Neuronal stem cell (in vitro differentiated cells): ENCODE results near the gene CD99.
A peak's percentile ranks its signal among the peaks of the same experiment; 100 is the strongest.

Experiments used
- DNase-seq: peaks from one replicate; pipeline ENCODE4 v3.0.0-alpha.2; 2013; ENCODE audit warnings: low spot score
- H2AFZ ChIP-seq: one replicate; pipeline ENCODE4 v1.6.1; 2013; ENCODE audit warnings: mild to moderate bottlenecking, low read length, inconsistent platforms
- H2AK5ac ChIP-seq: 2 replicates; pipeline ENCODE4 v1.6.1; 2013; ENCODE audit warnings: low read depth, mild to moderate bottlenecking, inconsistent platforms, low read length, moderate library complexity, mixed read lengths
- H2BK120ac ChIP-seq: 2 replicates; pipeline ENCODE4 v1.6.1; 2013; ENCODE audit warnings: low read depth, mild to moderate bottlenecking, inconsistent platforms, low read length, moderate library complexity, mixed read lengths
- H2BK12ac ChIP-seq: one replicate; pipeline ENCODE4 v1.6.1; 2013; ENCODE audit warnings: low read length, inconsistent platforms
- H2BK15ac ChIP-seq: 2 replicates; pipeline ENCODE4 v1.6.1; 2013; ENCODE audit warnings: mild to moderate bottlenecking, low read length, inconsistent platforms, mixed read lengths
- H2BK5ac ChIP-seq: one replicate; pipeline ENCODE4 v1.6.1; 2013; ENCODE audit warnings: inconsistent platforms, mild to moderate bottlenecking, low read length, moderate library complexity
- H3K14ac ChIP-seq: one replicate; pipeline ENCODE4 v1.6.1; 2013; ENCODE audit warnings: low read length, inconsistent platforms
- H3K18ac ChIP-seq: 2 replicates; pipeline ENCODE4 v1.6.1; 2013; ENCODE audit warnings: low read length, inconsistent platforms
- H3K23ac ChIP-seq: 2 replicates; pipeline ENCODE4 v1.6.1; 2013; ENCODE audit warnings: low read depth, mild to moderate bottlenecking, mixed read lengths, low read length, inconsistent platforms; ENCODE audit not compliant: poor library complexity
- H3K27ac ChIP-seq: replicated peaks from 3 replicates; pipeline ENCODE4 v1.5.1; 2013; ENCODE audit warnings: low read length, inconsistent platforms
- H3K27me3 ChIP-seq, 3 experiments: 2 replicates each; pipeline ENCODE4 v1.6.1; 2013; ENCODE audit warnings: low read length in 3 of 3, mild to moderate bottlenecking in 2 of 3, inconsistent platforms in 1 of 3, low read depth in 1 of 3, mixed read lengths in 1 of 3, moderate library complexity in 1 of 3; ENCODE audit not compliant: control insufficient read depth in 3 of 3, insufficient read depth in 3 of 3
- H3K36me3 ChIP-seq, 2 donors: replicated peaks in 1 of 2; 2 replicates each; pipeline ENCODE4 v1.6.1; 2013; ENCODE audit warnings: low read length in 2 of 2; ENCODE audit not compliant: control insufficient read depth in 2 of 2, insufficient read depth in 2 of 2
- H3K4ac ChIP-seq: 2 replicates; pipeline ENCODE4 v1.6.1; 2013; ENCODE audit warnings: inconsistent platforms, mild to moderate bottlenecking, low read length, moderate library complexity
- H3K4me1 ChIP-seq, 2 donors: 1 replicate in 1 of 2; 2 replicates in 1 of 2; pipeline ENCODE4 v1.6.1; 2013; ENCODE audit warnings: low read length in 2 of 2, low read depth in 1 of 2; ENCODE audit not compliant: control insufficient read depth in 2 of 2, insufficient read depth in 1 of 2
- H3K4me2 ChIP-seq: one replicate; pipeline ENCODE4 v1.6.1; 2013; ENCODE audit warnings: mild to moderate bottlenecking, low read length, inconsistent platforms; ENCODE audit not compliant: insufficient read depth, poor library complexity, severe bottlenecking
- H3K4me3 ChIP-seq, 2 donors: 2 replicates each; pipeline ENCODE4 v1.5.1; 2013; ENCODE audit warnings: low read length in 2 of 2, mild to moderate bottlenecking in 2 of 2, inconsistent platforms in 1 of 2, moderate library complexity in 1 of 2
- H3K79me1 ChIP-seq: one replicate; pipeline ENCODE4 v1.6.1; 2013; ENCODE audit warnings: low read depth, mild to moderate bottlenecking, inconsistent platforms, low read length, moderate library complexity
- H3K9ac ChIP-seq: one replicate; pipeline ENCODE4 v1.6.1; 2013; ENCODE audit warnings: mild to moderate bottlenecking, low read depth, low read length, inconsistent platforms; ENCODE audit not compliant: poor library complexity
- H3K9me3 ChIP-seq, 2 donors: replicated peaks in 1 of 2; 2 replicates each; pipeline versions ENCODE3 to v1.6.1; 2013; ENCODE audit warnings: low read length in 2 of 2, mild to moderate bottlenecking in 2 of 2, inconsistent platforms in 1 of 2, low read depth in 1 of 2, mixed read lengths in 1 of 2, moderate library complexity in 1 of 2; ENCODE audit not compliant: control insufficient read depth in 2 of 2, insufficient read depth in 1 of 2
- H4K8ac ChIP-seq: one replicate; pipeline ENCODE4 v1.6.1; 2013; ENCODE audit warnings: low read depth, mild to moderate bottlenecking, inconsistent platforms, low read length, moderate library complexity
- H4K91ac ChIP-seq: one replicate; pipeline ENCODE4 v1.6.1; 2013; ENCODE audit warnings: low read length, low read depth, mild to moderate bottlenecking, inconsistent platforms; ENCODE audit not compliant: poor library complexity
- WGBS, 2 donors: extraction: QIAGEN DNeasy Blood & Tissue Kit; methylation state at CpG; one replicate each; pipeline ENCODE4 v1.1.7; 2013; ENCODE audit warnings: missing lambda C conversion rate in 2 of 2, mixed read lengths in 1 of 2; ENCODE audit not compliant: insufficient read length in 2 of 2, insufficient replicate concordance in 1 of 2; ENCODE audit errors: extremely low coverage in 2 of 2; 5-methylcytosine and 5-hydroxymethylcytosine counted together

The CD99 gene

DNA sequence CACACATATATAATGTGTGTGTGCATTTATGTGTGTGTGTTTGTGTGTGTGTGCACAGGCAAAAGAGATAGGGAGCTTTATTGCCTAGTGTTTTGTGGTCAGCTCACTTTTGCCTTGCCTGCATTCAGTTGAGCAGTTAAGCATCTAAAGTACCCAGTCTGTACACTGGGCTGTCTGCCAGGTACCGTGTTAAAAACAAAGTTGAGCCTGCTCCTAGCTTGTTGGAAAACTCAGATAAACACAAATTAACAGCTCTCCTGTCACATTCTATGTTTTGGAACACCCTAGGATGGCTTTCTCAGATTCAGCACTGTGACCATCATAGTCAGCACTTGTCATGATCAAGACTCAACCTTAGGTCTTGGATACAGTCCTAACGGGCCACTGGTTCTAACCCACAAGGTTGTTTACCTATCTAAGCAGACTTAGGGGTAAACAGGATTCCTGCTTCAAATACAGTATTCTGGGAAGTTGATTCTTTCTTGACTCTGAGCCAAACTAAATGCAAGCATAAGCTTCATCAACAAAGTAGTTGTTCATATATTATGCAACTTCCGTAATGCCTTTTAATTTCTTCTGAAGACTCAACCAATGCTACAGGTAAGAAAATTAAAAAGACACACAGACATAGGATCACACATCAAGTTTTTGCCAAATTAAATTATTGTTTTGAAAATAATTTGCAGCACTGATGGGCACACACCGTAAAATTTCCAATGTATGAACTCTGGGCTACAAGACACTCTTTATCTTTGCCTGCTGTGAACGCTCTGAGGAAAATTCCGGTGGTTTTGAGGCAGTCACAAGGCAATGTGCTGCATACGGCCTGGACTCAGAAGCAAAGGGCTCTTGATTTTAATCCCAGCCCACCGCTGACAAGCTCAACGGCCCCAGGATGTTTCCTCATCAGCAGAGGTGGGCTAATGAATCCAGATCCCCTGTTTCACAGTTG is 11.3 kb upstream of the CD99 start:
- Histone ChIP-seq H3K36me3 (no peaks in the 10 kb centered on the region), H3K4me2 (no peak overlapping the region), H2BK12ac (no peak overlapping the region), H3K27me3 (no peaks in the 10 kb centered on the region), H2BK5ac (no peak overlapping the region), H2BK120ac (no peak overlapping the region), H4K91ac (no peak overlapping the region), H2BK15ac (no peak overlapping the region), H3K18ac (no peak overlapping the region), H3K79me1 (no peaks in the 10 kb centered on the region), H3K14ac (no peak overlapping the region), H3K23ac (no peak overlapping the region), H3K4ac (no peak overlapping the region), H3K9me3 (no peaks in the 10 kb centered on the region), H2AFZ (no peak overlapping the region), H3K4me3 (no peak overlapping the region), H3K4me1 (peaks cover 0 to 2% of the 10 kb centered on the region in 2 donors), H2AK5ac (no peak overlapping the region), H3K27ac (no peak overlapping the region), H4K8ac (no peak overlapping the region), H3K9ac (no peak overlapping the region)
- DNase-seq, result no peak
- WGBS, 2 donors, result no CpG with 5 or more reads among the region's 9 CpGs

DNA sequence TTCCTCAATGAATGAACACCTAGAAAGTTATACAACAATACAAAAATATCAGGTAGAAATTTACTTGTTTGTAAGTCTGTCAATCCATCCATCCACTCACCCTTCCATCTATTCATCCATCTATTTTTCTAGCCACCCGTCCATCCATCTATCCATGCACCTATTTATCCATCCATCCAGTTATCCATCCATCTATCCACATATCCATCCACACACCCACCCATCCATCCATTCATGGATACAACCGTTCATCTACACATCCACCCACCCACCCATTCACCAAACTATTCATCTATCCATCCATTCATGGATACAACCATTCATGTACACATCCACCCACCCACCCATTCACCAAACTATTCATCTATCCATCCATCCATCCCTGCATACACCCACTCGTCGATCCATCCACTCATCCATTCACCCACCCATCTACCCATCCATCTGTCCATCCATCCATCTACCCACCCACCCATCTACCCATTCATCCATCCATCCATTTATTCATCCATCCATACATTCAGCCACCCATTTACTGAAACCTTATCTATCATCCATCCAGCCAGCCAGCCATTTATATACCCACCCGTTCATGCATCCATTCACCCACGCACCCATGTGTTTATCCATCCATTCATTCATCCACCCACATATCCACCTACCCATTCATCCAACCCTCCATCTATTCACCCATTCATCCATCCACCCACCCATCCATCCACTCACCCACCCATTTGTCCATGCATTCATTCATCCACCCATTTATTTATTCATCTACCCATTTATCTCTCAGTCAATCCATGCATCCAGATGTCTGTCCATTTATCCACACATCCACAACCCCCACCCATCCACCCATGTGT is 10.4 kb upstream of the CD99 start:
- Histone ChIP-seq H3K4ac (no peak overlapping the region), H3K23ac (no peak overlapping the region), H3K9me3 (no peaks in the 10 kb centered on the region), H3K4me2 (no peak overlapping the region), H3K18ac (no peak overlapping the region), H3K79me1 (no peaks in the 10 kb centered on the region), H3K9ac (peak overlapping the region; percentile 37), H3K4me3 (no peak overlapping the region), H2AK5ac (no peak overlapping the region), H3K27ac (no peak overlapping the region), H3K27me3 (no peaks in the 10 kb centered on the region), H3K36me3 (no peaks in the 10 kb centered on the region), H4K91ac (no peak overlapping the region), H2BK120ac (no peak overlapping the region), H3K4me1 (peaks cover 0 to 2% of the 10 kb centered on the region in 2 donors), H2AFZ (no peak overlapping the region), H3K14ac (no peak overlapping the region), H2BK5ac (no peak overlapping the region), H4K8ac (no peak overlapping the region), H2BK15ac (no peak overlapping the region), H2BK12ac (no peak overlapping the region)
- WGBS, 2 donors, result 100% methylated on average over 2 of the region's 6 CpGs; no CpG with 5 or more reads in 1 of the 2 donors
- DNase-seq, result no peak

DNA sequence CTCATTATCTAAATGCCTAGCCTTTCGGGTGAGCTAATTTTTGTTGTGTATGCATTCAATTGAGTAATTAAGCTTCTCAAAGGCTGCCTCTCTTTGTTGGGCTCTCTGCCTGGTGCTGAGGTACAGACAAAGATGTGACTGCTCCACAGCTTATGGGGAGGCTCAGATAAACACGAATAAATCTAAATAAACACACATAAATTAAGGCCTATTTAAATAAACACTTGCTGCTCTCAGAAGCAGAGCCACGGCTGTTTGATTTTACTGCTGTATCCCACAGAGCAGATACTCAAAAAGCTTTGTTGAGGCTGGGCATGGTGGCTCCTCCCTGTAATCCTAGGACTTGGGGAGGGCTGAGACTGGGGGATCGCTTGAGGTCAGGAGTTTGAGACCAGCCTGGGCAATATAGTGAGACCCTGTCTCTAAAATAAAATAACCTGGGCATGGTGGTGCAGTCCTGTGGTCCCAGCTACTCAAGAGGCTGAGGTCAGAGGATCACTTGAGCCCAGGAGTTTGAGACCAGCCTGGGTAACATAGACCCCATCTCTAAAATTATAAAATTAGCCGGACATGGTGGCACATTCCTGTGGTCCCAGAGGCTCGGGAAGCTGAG is 8.4 kb upstream of the CD99 start:
- Histone ChIP-seq H3K79me1 (no peaks in the 10 kb centered on the region), H3K27me3 (no peaks in the 10 kb centered on the region), H2BK5ac (no peak overlapping the region), H3K9ac (no peak overlapping the region), H3K36me3 (no peaks in the 10 kb centered on the region), H4K8ac (no peak overlapping the region), H2BK120ac (no peak overlapping the region), H2BK12ac (no peak overlapping the region), H3K23ac (no peak overlapping the region), H2BK15ac (no peak overlapping the region), H3K4me2 (no peak overlapping the region), H3K4ac (no peak overlapping the region), H3K18ac (no peak overlapping the region), H4K91ac (no peak overlapping the region), H3K4me3 (no peak overlapping the region), H3K4me1 (peaks cover 0 to 2% of the 10 kb centered on the region in 2 donors), H3K14ac (no peak overlapping the region), H2AK5ac (no peak overlapping the region), H3K27ac (no peak overlapping the region), H2AFZ (no peak overlapping the region), H3K9me3 (no peaks in the 10 kb centered on the region)
- no peak for DNase-seq
- WGBS, 2 donors, result no CpG with 5 or more reads among the region's 6 CpGs
